Activated T-cell treated with anti-CD3 and anti-CD28 coated beads, Interleukin-2, amount 50 U/mL, for 72 hours (primary cell): Measurements from ENCODE around the gene USP32. TPM values are rescaled to one million over a fixed set of nuclear protein-coding genes. Genes with fewer than 3 reads are reported as not detected.

Experiments used
- ATAC-seq, 2 donors: fragments of 150-1000 bp; cut with Tn5 transposase; replicated peaks in 1 of 2; 2 replicates each; pipeline ENCODE4 v1.10.0; 2021; ENCODE audit warnings: moderate library complexity in 2 of 2, mild to moderate bottlenecking in 1 of 2
- DNase-seq, 2 donors: peaks; one replicate each; pipeline ENCODE4 v3.0.0; 2021 to 2022; ENCODE audit warnings: mixed read lengths in 1 of 2
- H3K27ac Mint-ChIP-seq: one replicate; pipeline ENCODE4 v1.8.0; 2022; ENCODE audit warnings: mild to moderate bottlenecking, moderate library complexity, mixed read lengths
- H3K27me3 Mint-ChIP-seq: one replicate; pipeline ENCODE4 v1.8.0; 2022; ENCODE audit warnings: low read depth, mixed read lengths
- H3K36me3 Mint-ChIP-seq, 2 donors: one replicate each; pipeline ENCODE4 v1.8.0; 2022; ENCODE audit warnings: mixed read lengths in 2 of 2, mild to moderate bottlenecking in 1 of 2; ENCODE audit not compliant: insufficient read depth in 2 of 2
- H3K4me1 Mint-ChIP-seq: one replicate; pipeline ENCODE4 v1.8.0; 2022; ENCODE audit warnings: low read depth, mixed read lengths
- H3K4me3 Mint-ChIP-seq, 2 donors: one replicate each; pipeline ENCODE4 v1.8.0; 2022; ENCODE audit warnings: mild to moderate bottlenecking in 2 of 2, mixed read lengths in 2 of 2, moderate library complexity in 2 of 2
- H3K9me3 Mint-ChIP-seq, 2 donors: one replicate each; pipeline ENCODE4 v1.8.0; 2022; ENCODE audit warnings: mixed read lengths in 2 of 2
- total RNA-seq, 2 donors: library from RNA; stranded (reverse); gene quantifications; one replicate each; pipeline ENCODE4 v1.2.3, GENCODE V29; 2022

Gene USP32
- total RNA-seq, 2 donors from 2014 or later: 42.4 to 48.8 TPM

GRCh38 chr17:60284709-60285108 is 107.2 kb downstream of the USP32 start:
- H3K36me3 Mint-ChIP-seq: peaks cover 0 to 1% of the 10 kb centered on the region in 2 donors
- H3K27ac Mint-ChIP-seq: no peak overlapping the region
- no peaks in the 10 kb centered on the region for H3K4me1 Mint-ChIP-seq
- DNase-seq (no peak), ATAC-seq (no peak)
- no peak overlapping the region for H3K4me3 Mint-ChIP-seq
- H3K27me3 Mint-ChIP-seq: no peaks in the 10 kb centered on the region
- no peaks in the 10 kb centered on the region for H3K9me3 Mint-ChIP-seq

GRCh38 chr17:60283816-60284215 is 108.1 kb downstream of the USP32 start:
- no peaks in the 10 kb centered on the region for H3K4me1 Mint-ChIP-seq
- peaks cover 0 to 1% of the 10 kb centered on the region in 2 donors for H3K36me3 Mint-ChIP-seq
- H3K27ac Mint-ChIP-seq: no peak overlapping the region

GRCh38 chr17:60280673-60281072 is 111.3 kb downstream of the USP32 start:
- Mint-ChIP-seq H3K27me3 (no peaks in the 10 kb centered on the region), H3K36me3 (peaks cover 0 to 1% of the 10 kb centered on the region in 2 donors), H3K4me1 (no peaks in the 10 kb centered on the region), H3K4me3 (no peak overlapping the region), H3K9me3 (no peaks in the 10 kb centered on the region), H3K27ac (no peak overlapping the region)
- ATAC-seq (no peak), DNase-seq (no peak)

More at GRCh38 chr17:60283816-60284215, 108.1 kb downstream of the USP32 start:
- H3K27me3 Mint-ChIP-seq: no peaks in the 10 kb centered on the region
- H3K9me3 Mint-ChIP-seq: no peaks in the 10 kb centered on the region
- no peak for ATAC-seq
- H3K4me3 Mint-ChIP-seq: no peak overlapping the region
- DNase-seq: no peak

GRCh38 chr17:60278237-60278636 is 113.7 kb downstream of the USP32 start:
- H3K4me1 Mint-ChIP-seq: no peaks in the 10 kb centered on the region
- no peak overlapping the region for H3K4me3 Mint-ChIP-seq
- peak overlapping the region; percentile 2 for H3K27ac Mint-ChIP-seq
- no peaks in the 10 kb centered on the region for H3K36me3 Mint-ChIP-seq
- H3K27me3 Mint-ChIP-seq: no peaks in the 10 kb centered on the region
- no peak for ATAC-seq
- no peak for DNase-seq
- no peaks in the 10 kb centered on the region for H3K9me3 Mint-ChIP-seq

- no peaks in the 10 kb centered on the region for H3K9me3 Mint-ChIP-seq
- no peak for DNase-seq
- no peaks in the 10 kb centered on the region for H3K36me3 Mint-ChIP-seq
- H3K4me3 Mint-ChIP-seq: no peak overlapping the region
- H3K27me3 Mint-ChIP-seq: no peaks in the 10 kb centered on the region
- ATAC-seq: no peak
- no peaks in the 10 kb centered on the region for H3K4me1 Mint-ChIP-seq
- no peak overlapping the region for H3K27ac Mint-ChIP-seq
Measured at GRCh38 chr17:60277258-60277657, 114.7 kb downstream of the USP32 start.

GRCh38 chr17:60269417-60269816 is 122.5 kb downstream of the USP32 start:
- ATAC-seq (no peak), DNase-seq (no peak)
- H3K4me3 Mint-ChIP-seq: no peak overlapping the region
- no peaks in the 10 kb centered on the region for H3K9me3 Mint-ChIP-seq
- H3K27me3 Mint-ChIP-seq: no peaks in the 10 kb centered on the region
- no peak overlapping the region for H3K27ac Mint-ChIP-seq
- no peaks in the 10 kb centered on the region for H3K36me3 Mint-ChIP-seq
- no peaks in the 10 kb centered on the region for H3K4me1 Mint-ChIP-seq

GRCh38 chr17:60260540-60260939 is 131.4 kb downstream of the USP32 start:
- Mint-ChIP-seq H3K4me3 (no peak overlapping the region), H3K9me3 (no peaks in the 10 kb centered on the region), H3K36me3 (peaks cover 0 to 4% of the 10 kb centered on the region in 2 donors), H3K27ac (no peak overlapping the region), H3K27me3 (no peaks in the 10 kb centered on the region), H3K4me1 (peaks cover 14% of the 10 kb centered on the region)
- no peak for ATAC-seq
- no peak for DNase-seq

- H3K4me1 Mint-ChIP-seq: peaks cover 14% of the 10 kb centered on the region
- no peak overlapping the region for H3K4me3 Mint-ChIP-seq
- no peaks in the 10 kb centered on the region for H3K9me3 Mint-ChIP-seq
- no peak for ATAC-seq
- H3K27ac Mint-ChIP-seq: no peak overlapping the region
- peaks cover 0 to 4% of the 10 kb centered on the region in 2 donors for H3K36me3 Mint-ChIP-seq
- no peak for DNase-seq
- no peaks in the 10 kb centered on the region for H3K27me3 Mint-ChIP-seq
Measured at GRCh38 chr17:60258313-60258712, 133.6 kb downstream of the USP32 start.

GRCh38 chr17:60256174-60256573 is 135.8 kb downstream of the USP32 start:
- Mint-ChIP-seq H3K4me3 (no peak overlapping the region), H3K36me3 (peaks cover 0 to 4% of the 10 kb centered on the region in 2 donors), H3K4me1 (peaks cover 14% of the 10 kb centered on the region), H3K27ac (no peak overlapping the region), H3K27me3 (no peaks in the 10 kb centered on the region), H3K9me3 (no peaks in the 10 kb centered on the region)
- ATAC-seq (no peak), DNase-seq (no peak)

- no peak overlapping the region for H3K27ac Mint-ChIP-seq
- no peaks in the 10 kb centered on the region for H3K27me3 Mint-ChIP-seq
- ATAC-seq (no peak), DNase-seq (no peak)
- no peak overlapping the region for H3K4me3 Mint-ChIP-seq
- peaks cover 13% of the 10 kb centered on the region for H3K4me1 Mint-ChIP-seq
- H3K36me3 Mint-ChIP-seq: peaks cover 1 to 17% of the 10 kb centered on the region in 2 donors
- peaks cover 0 to 4% of the 10 kb centered on the region in 2 donors for H3K9me3 Mint-ChIP-seq
Measured at GRCh38 chr17:60253048-60253447, 138.9 kb downstream of the USP32 start.

- DNase-seq (no peak), ATAC-seq (no peak)
- Mint-ChIP-seq H3K27ac (no peak overlapping the region), H3K9me3 (peaks cover 0 to 4% of the 10 kb centered on the region in 2 donors), H3K4me3 (no peak overlapping the region), H3K4me1 (peaks cover 9% of the 10 kb centered on the region), H3K36me3 (peaks cover 4 to 16% of the 10 kb centered on the region in 2 donors), H3K27me3 (no peaks in the 10 kb centered on the region)
Measured at GRCh38 chr17:60252459-60252858, 139.5 kb downstream of the USP32 start.

GRCh38 chr17:60249290-60249826 is 142.6 kb downstream of the USP32 start:
- H3K27ac Mint-ChIP-seq: no peak overlapping the region
- H3K9me3 Mint-ChIP-seq: peaks cover 0 to 4% of the 10 kb centered on the region in 2 donors
- H3K36me3 Mint-ChIP-seq: peaks cover 4 to 18% of the 10 kb centered on the region in 2 donors
- no peak for ATAC-seq
- H3K4me3 Mint-ChIP-seq: no peak overlapping the region
- no peak for DNase-seq
- no peaks in the 10 kb centered on the region for H3K4me1 Mint-ChIP-seq
- no peaks in the 10 kb centered on the region for H3K27me3 Mint-ChIP-seq

GRCh38 chr17:60248618-60249289 is 143.2 kb downstream of the USP32 start:
- Mint-ChIP-seq H3K9me3 (peaks cover 0 to 4% of the 10 kb centered on the region in 2 donors), H3K27me3 (no peaks in the 10 kb centered on the region), H3K27ac (no peak overlapping the region), H3K4me1 (no peaks in the 10 kb centered on the region), H3K36me3 (peaks cover 4 to 18% of the 10 kb centered on the region in 2 donors), H3K4me3 (no peak overlapping the region)
- no peak for DNase-seq
- ATAC-seq: no peak
